ENCODE measurements around the gene HSPB7.
"Not testable (repeated sequence)": the region's sequence is repeated elsewhere in the genome, so short reads cannot be mapped to it uniquely, and the experiment has no call there.

Gene HSPB7

GRCh38 chr1:16048573-16049189, 30.8 kb upstream of the HSPB7 start:
- no peak for DNase-seq

- DNase-seq: no peak
Measured at GRCh38 chr1:16047791-16048475, 30.1 kb upstream of the HSPB7 start.

- DNase-seq: no peak
Measured at GRCh38 chr1:16046842-16047241, 29.0 kb upstream of the HSPB7 start.

GRCh38 chr1:16043950-16044349, 26.1 kb upstream of the HSPB7 start:
- DNase-seq: no peak

- no peak for DNase-seq
Measured at GRCh38 chr1:16043521-16043920, 25.7 kb upstream of the HSPB7 start, which contains the start of gene CLCNKB. Gene CLCNKB (plus strand): TSS chr1:16043782. CDS start chr1:16044493, 711 bp downstream.

- not testable (repeated sequence) for DNase-seq
Measured at GRCh38 chr1:16042654-16043053, 24.8 kb upstream of the HSPB7 start.

GRCh38 chr1:16042096-16042495, 24.3 kb upstream of the HSPB7 start:
- DNase-seq: no peak

- no peak for DNase-seq
Measured at GRCh38 chr1:16041200-16041599, 23.4 kb upstream of the HSPB7 start.

- DNase-seq: not testable (repeated sequence)
Measured at GRCh38 chr1:16039871-16040270, 22.0 kb upstream of the HSPB7 start.

- DNase-seq: no peak
Measured at GRCh38 chr1:16038620-16038912, 20.7 kb upstream of the HSPB7 start.

GRCh38 chr1:16036461-16036860, 18.6 kb upstream of the HSPB7 start:
- not testable (repeated sequence) for DNase-seq

- DNase-seq: not testable (repeated sequence)
Measured at GRCh38 chr1:16033103-16033632, 15.3 kb upstream of the HSPB7 start.

GRCh38 chr1:16032388-16033102, 14.7 kb upstream of the HSPB7 start:
- DNase-seq: peak; percentile 34

- no peak for DNase-seq
Measured at GRCh38 chr1:16031551-16031950, 13.7 kb upstream of the HSPB7 start.

GRCh38 chr1:16029288-16029687, 11.4 kb upstream of the HSPB7 start:
- no peak for DNase-seq

- DNase-seq: not testable (repeated sequence)
Measured at GRCh38 chr1:16029003-16029268, 11.1 kb upstream of the HSPB7 start.

GRCh38 chr1:16028237-16029002, 10.6 kb upstream of the HSPB7 start:
- DNase-seq: no peak

- DNase-seq: no peak
Measured at GRCh38 chr1:16026723-16027484, 9.1 kb upstream of the HSPB7 start.

GRCh38 chr1:16026302-16026701, 8.5 kb upstream of the HSPB7 start:
- not testable (repeated sequence) for DNase-seq

- DNase-seq: no peak
Measured at GRCh38 chr1:16023050-16023653, 5.3 kb upstream of the HSPB7 start.

GRCh38 chr1:16022393-16022792, 4.5 kb upstream of the HSPB7 start:
- no peak for DNase-seq

GRCh38 chr1:16021681-16022080, 3.8 kb upstream of the HSPB7 start, which contains the start of gene CLCNKA:
Gene CLCNKA (plus strand): TSS chr1:16022036. CDS start chr1:16022620, 584 bp downstream.
- DNase-seq: no peak
